NCI-H446 treated with DMSO at 0.1 percent for 48 hours (cell line): ENCODE results near the gene ENTR1.
"Not testable (repeated sequence)": the region's sequence is repeated elsewhere in the genome, so short reads cannot be mapped to it uniquely, and the experiment has no call there.

Experiments
- DNase-seq: peaks from one replicate; lab custom pipeline; 2025; lab: John Stamatoyannopoulos, UW

Gene ENTR1

GRCh38 chr9:136438548-136439480, 28.4 kb upstream of the ENTR1 start:
- no peak for DNase-seq

- no peak for DNase-seq
Observed at GRCh38 chr9:136437839-136438547, 27.6 kb upstream of the ENTR1 start.

- no peak for DNase-seq
Observed at GRCh38 chr9:136437430-136437829, 27.0 kb upstream of the ENTR1 start.

GRCh38 chr9:136436055-136436634, 25.7 kb upstream of the ENTR1 start:
- no peak for DNase-seq

- no peak for DNase-seq
Observed at GRCh38 chr9:136434580-136435169, 24.3 kb upstream of the ENTR1 start.

- DNase-seq: no peak
Observed at GRCh38 chr9:136433849-136434579, 23.6 kb upstream of the ENTR1 start.

- no peak for DNase-seq
Observed at GRCh38 chr9:136433043-136433715, 22.8 kb upstream of the ENTR1 start.

- no peak for DNase-seq
Observed at GRCh38 chr9:136432591-136432990, 22.2 kb upstream of the ENTR1 start.

- no peak for DNase-seq
Observed at GRCh38 chr9:136431782-136432350, 21.5 kb upstream of the ENTR1 start.

- DNase-seq: no peak
Observed at GRCh38 chr9:136430588-136431234, 20.3 kb upstream of the ENTR1 start.

GRCh38 chr9:136429683-136430491, 19.5 kb upstream of the ENTR1 start:
- DNase-seq: no peak

- no peak for DNase-seq
Observed at GRCh38 chr9:136429075-136429628, 18.7 kb upstream of the ENTR1 start.

GRCh38 chr9:136426787-136427186, 16.4 kb upstream of the ENTR1 start:
- DNase-seq: no peak

- DNase-seq: not testable (repeated sequence)
Observed at GRCh38 chr9:136425367-136425766, 15.0 kb upstream of the ENTR1 start.

GRCh38 chr9:136424750-136425362, 14.4 kb upstream of the ENTR1 start:
- DNase-seq: no peak

- DNase-seq: no peak
Observed at GRCh38 chr9:136423432-136424146, 13.2 kb upstream of the ENTR1 start.

- DNase-seq: no peak
Observed at GRCh38 chr9:136422876-136423275, 12.5 kb upstream of the ENTR1 start.

GRCh38 chr9:136421791-136422190, 11.4 kb upstream of the ENTR1 start:
- no peak for DNase-seq
